ENCODE measurements around the gene POMT2.
"Not testable (repeated sequence)": the region's sequence is repeated elsewhere in the genome, so short reads cannot be mapped to it uniquely, and the experiment has no call there.

The POMT2 gene

DNA sequence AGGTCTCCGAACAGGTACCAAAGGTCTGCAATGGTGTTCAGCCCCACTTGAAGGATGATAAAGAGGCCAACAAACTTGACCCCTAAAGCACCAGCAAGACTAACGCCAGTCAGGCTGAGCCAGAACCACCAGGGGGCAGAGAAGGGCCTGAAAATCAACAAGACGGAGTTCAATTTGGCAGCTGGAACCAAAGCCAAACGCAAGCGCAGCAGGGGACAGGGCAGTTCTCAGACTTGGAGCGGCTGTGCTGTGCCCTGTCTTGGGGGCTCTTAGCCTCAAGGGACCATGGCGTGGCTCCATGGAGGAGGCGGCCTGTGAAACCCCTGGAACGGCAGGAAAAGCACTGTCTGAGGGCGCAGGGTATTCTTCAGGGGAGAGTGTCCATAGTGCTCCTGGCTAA is 19.6 kb downstream of the POMT2 start:
- DNase-seq (ENCODE audit: low read depth in 2 of 2), result no peak

DNA sequence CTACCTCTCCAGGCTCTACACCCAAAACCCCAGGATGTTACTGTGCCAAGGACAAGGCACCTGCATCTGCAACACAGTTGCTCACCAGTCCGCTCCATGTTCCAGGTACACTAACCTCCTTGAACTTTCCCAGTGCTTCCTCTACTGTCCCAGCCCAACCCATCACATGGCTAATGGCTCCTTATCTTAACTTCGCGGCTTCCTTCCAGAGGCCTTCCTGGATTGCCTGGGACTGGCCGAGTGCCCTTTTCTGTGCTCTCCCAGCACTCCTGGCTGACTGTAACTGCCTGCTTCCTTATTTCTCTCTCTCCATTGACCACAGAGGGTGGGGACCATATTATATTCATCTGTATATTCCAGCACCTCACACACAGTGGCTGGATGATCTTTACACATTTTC is 20.9 kb downstream of the POMT2 start:
- no peak for DNase-seq (ENCODE audit: low read depth in 2 of 2)

DNA sequence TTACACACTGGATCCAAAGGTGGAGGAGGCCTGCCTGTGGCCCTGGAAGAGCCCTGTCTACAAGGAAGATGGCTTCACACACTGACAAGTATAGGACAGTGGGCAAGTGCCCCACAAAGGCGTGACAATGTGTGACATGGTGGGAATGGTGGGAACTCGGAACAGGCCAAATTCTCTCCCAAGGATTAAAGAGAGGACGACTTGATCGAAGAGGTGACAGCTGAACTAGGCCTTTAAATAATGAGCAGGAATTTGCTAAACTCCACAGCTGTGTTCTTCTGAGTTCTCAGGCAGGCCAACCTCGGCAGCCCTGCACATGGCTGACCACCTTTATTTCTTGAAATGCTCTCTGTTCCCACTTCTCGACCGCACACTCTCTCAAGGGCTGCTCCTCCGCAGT is 23.8 kb downstream of the POMT2 start:
- no peak for DNase-seq (ENCODE audit: low read depth in 2 of 2)

- DNase-seq (ENCODE audit: low read depth in 2 of 2), result no peak
Observed at GRCh38 chr14:77296155-77296554, 24.5 kb downstream of the POMT2 start.

DNA sequence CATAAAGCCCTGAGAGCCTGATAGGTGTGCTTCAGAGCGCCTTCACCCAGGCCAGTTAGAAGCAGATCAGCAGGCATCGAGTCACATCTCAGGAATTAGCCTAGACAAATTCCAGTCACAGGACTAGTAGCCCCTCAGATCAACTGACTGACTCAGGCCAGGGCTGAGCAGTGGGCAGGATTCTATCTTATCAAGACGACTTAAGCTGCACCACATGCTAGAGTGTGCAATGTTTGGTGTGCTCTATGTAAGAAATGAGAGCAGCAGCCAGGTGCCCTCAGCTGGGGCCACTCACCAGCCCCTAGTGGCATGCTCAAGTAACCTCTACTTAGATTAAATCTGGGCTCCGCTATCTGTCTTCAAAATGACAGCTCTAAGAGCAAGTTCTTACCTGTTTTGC is 30.0 kb downstream of the POMT2 start:
- DNase-seq (ENCODE audit: low read depth in 2 of 2), result no peak

DNA sequence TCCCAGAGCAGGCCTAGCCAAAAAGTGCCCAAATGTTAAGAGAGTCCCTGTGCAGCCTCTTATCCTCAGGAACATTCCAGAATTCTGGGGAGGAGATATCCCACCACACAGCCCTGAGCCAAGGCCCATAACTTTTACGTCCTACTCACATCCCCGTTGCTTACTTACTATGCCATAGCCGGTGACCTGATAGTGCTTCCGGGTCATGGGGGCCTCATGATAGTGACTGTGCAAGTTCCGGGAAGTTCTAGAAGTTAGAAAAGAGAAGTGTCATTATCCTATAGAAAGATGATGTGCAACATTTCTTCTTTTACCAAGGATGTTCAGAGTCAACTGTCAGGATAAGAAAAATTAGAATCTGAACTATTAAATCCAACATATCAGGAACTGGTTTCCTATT is 34.1 kb downstream of the POMT2 start:
- no peak for DNase-seq (ENCODE audit: low read depth in 2 of 2)

DNA sequence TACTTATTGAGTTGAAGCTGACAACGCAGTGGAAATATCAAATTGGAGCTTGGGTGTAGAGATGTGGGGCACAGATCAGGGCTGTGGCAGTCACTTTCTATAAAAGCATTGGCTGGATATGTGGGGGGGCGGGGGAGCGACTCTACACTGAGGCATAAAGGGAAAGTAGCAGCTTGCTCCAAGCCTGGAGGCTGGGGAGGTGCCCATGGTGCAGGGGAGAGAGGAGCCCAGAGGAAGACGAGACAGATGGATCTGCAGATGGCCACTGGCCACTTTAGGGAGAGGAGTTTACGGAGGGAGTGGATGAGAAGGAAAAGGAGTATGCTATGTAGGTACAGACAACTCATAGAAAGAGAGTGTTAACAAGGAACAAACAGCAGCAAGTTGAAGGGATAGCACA is 36.2 kb downstream of the POMT2 start:
- no peak for DNase-seq (ENCODE audit: low read depth in 2 of 2)

GRCh38 chr14:77284066-77284465 is 36.6 kb downstream of the POMT2 start:
- no peak for DNase-seq (ENCODE audit: low read depth in 2 of 2)

GRCh38 chr14:77281852-77282410 is 38.8 kb downstream of the POMT2 start:
- no peak for DNase-seq (ENCODE audit: low read depth in 2 of 2)

DNA sequence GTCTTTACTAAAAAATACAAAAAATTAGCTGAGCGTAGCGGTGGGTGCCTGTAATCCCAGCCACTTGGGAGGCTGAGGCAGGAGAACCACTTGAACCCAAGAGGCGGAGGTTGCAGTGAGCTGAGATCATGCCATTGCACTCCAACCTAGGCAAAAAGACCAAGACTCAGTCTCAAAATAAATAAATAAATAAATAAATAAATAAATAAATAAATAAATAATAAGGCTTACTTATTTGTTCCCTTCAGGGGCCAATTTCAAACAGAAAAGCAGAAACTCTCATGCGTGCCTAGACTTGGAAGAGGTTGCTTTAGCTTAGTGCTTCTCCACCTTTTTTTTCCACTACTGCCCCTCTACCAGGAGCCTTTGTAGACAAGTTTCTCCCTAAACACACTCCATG is 39.8 kb downstream of the POMT2 start:
- not testable (repeated sequence) for DNase-seq (ENCODE audit: low read depth in 2 of 2)

DNA sequence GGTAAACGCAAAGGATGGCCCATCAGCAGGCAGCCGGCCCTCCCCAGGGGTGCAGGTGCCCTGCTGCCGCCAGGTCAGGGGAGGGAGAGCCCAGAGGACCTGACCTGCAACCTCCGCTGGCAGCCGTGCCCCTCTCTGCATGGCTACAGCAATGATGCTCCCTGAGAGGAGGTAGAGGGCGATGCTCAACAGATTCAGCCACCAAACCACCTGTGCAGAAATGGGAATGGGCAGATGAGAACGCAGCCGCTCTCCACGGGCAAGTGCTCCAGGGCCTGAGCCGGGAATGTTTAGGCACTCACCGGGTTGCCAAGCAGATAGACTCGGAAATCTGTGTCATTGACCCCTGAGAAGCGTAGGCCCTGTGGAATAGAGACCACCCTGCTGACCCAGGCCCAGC is 41.0 kb downstream of the POMT2 start:
- no peak for DNase-seq (ENCODE audit: low read depth in 2 of 2)

DNA sequence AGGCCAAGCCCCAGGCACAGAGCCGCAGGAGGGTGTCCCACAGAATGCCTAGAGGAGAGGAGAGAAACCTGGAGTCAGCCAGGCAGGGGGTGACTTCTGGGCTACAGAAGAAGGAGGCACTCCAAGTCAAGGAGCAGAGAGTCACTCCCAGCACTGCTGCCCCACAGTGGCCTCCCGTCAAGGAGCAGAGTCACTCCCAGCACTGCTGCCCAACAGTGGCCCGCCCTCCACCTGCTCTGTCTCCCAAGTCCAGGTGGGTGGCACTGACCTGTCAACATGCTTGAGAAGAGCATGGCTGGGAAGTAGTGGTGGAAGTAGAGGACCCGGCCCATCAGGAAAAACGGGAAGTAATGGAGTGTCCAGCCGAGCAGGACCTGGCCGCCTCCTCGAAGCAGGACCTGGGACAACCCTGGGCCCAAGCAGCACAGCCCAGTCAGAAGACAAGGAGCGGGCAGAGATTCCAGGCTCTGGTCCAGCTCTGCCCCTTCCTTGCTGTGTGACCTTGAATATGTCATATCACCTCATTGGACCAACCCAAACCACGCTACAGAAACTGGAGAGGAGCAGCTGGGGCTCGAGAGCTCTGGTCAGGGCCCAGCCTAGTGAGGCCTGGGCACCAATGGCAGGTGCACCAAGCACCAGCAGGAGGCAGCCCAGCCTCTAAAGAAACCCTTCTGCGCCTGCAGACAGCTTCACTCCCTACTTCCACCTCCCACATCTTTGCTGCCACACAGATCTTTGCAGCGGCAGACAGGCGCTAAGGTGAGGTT is 42.0 kb downstream of the POMT2 start:
- DNase-seq (ENCODE audit: low read depth in 2 of 2), result no peak

DNA sequence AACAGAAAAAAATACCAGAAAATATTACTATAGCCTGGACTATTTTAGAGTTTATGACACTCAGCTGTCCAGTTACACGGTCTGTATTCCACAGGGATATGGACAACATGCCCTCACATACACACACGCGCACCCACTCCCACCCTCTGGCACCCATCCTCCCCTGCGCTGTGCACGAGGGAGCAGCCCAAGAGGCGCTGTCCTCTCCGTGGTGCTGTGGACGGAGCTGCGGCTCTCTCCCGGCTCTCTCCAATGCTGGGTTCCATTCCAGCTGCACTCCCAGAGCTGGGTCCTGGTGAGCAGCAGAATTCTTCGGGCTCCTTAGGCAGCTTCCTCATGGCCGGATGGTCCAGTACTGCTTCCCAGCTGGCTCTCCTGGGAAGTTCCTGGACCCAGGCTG is 43.7 kb downstream of the POMT2 start:
- DNase-seq (ENCODE audit: low read depth in 2 of 2), result no peak

- no peak for DNase-seq (ENCODE audit: low read depth in 2 of 2)
Observed at GRCh38 chr14:77276295-77276935, 44.3 kb downstream of the POMT2 start.

DNA sequence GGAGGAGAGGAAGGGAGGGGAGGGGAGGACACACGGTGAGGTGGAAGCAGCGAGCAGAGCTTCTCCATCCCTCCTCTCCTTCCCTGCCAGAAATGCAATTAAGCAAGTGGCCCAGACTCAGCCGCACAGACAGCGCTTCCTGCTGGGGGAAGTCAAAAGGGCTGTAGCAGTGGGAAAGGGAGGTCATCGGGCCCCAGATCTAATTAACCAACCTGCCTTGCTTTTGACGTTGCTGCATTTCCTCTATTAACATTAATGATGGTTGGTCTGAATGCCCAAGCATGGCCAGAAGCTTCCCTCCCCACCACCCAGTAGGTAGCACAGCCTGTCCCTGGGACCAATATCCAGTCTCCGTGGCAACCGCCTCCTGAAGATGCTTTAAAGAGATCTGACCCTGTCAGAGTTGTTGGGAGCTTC is 45.1 kb downstream of the POMT2 start:
- DNase-seq (ENCODE audit: low read depth in 2 of 2), result no peak

- DNase-seq (ENCODE audit: low read depth in 2 of 2), result no peak
Observed at GRCh38 chr14:77275041-77275580, 45.6 kb downstream of the POMT2 start.

DNA sequence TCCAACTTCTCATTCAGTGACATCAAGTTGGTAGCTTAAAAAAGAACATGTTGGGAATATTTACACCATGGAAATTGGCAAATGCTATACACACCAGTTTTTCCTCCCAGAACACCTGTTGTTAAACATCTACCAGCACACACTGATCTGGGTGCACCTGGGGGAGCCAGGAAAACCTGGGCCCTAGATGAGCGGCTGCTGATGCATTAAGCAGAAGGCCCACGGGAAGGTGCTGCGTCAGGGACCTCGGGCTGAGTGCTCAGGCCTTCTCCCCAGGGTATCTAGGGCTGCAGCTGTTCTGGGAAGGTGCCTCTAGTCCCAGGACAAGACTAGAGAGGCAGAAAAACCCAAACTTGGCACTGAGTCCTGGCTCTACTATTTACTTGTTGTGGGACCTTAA is 46.9 kb downstream of the POMT2 start:
- no peak for DNase-seq (ENCODE audit: low read depth in 2 of 2)

DNA sequence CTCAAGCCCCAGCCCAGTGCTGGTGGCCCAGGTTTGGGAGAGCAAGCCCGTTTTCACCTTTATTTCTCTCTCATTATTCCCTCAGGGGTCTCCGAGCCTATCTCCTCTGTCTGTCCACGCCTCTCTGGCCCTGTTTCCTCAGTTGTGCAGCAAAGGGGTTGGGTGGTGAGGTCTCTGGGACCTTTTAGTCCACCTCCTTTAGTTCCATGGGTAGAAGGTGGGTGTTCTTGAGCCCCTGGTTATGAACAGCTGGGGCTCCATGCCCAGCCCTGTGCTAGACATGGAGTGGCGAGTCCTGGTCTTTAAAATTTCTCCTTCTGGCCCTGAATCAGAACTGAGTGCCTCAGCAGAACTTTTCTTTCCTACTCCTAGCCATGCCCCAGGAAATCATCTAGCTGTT is 48.4 kb downstream of the POMT2 start:
- DNase-seq (ENCODE audit: low read depth in 2 of 2), result no peak

- no peak for DNase-seq (ENCODE audit: low read depth in 2 of 2)
Observed at GRCh38 chr14:77271113-77271710, 49.5 kb downstream of the POMT2 start, which contains the start of gene NGB. Gene NGB, minus strand, starts transcription at chr14:77271206. Its CDS starts 269 bp downstream, at chr14:77270937.

DNA sequence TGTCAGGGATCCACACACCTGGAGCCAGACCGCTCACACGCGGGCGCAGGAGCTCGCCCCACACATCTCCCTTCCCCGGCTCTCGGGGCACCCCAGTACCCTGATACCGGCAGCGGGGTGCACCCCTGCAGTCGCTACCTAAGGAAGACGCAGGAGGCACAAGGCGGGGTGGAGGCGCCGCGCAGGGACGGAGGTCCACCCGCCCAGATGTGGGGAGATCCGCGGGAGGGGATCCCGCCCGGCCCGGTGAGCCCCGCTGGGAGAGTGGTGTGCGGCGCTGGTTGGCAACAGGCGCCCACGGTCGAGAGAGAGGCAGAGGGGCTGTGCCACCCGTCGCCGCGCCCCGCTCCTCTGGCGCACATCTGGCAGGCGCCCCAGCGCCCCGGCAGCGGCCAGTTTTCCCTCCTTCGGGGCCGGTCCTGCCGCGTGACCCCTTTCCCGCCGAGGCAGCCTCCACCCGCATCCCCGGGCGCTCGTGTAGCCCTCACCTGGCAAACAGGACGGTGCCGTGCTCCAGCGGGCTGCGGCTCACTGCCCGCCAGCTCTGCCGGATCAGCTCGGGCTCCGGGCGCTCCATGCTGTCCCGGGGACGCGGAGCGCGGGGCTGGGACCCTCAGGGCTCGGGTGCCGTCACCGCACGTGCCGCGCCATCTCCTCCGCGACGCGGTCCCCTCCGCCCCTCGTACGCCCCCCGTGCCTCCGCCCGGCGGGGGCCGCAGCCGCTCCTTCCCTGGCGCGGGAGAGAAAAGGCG is 50.1 kb downstream of the POMT2 start:
- no peak for DNase-seq (ENCODE audit: low read depth in 2 of 2)

- DNase-seq (ENCODE audit: low read depth in 2 of 2), result no peak
Observed at GRCh38 chr14:77268989-77269600, 51.6 kb downstream of the POMT2 start.

All from stimulated activated CD8-positive, alpha-beta memory T cell treated with anti-CD3 and anti-CD28 coated beads, Interleukin-15, amount 100 ng/mL, for 4 hours (primary cell).